Activated CD8-positive, alpha-beta T cell treated with anti-CD3 and anti-CD28 coated beads for 36 hours (primary cell): ENCODE measurements around the gene AGBL4. TPM values are rescaled to one million over a fixed set of nuclear protein-coding genes. Genes with fewer than 3 reads are reported as not detected.

Source experiments
- ATAC-seq: fragments of 200-7000 bp; cut with Tn5 transposase; one replicate; pipeline ENCODE4 v1.10.0; 2021; ENCODE audit warnings: mild to moderate bottlenecking, moderate library complexity
- CTCF ChIA-PET: fragments of 350-600 bp; sonication (Branson Sonifier 250); formaldehyde crosslinking; loops from one replicate; lab custom pipeline; 2021; ENCODE audit warnings: antibody characterized with exemption; lab: Charles Lee
- POLR2A ChIA-PET: fragments of 350-600 bp; sonication (Branson Sonifier 250); formaldehyde crosslinking; loops from one replicate; lab custom pipeline; 2021; ENCODE audit warnings: antibody characterized with exemption; lab: Charles Lee
- DNase-seq: peaks from one replicate; pipeline ENCODE4 v3.0.0-alpha.2; 2020
- H3K27ac Mint-ChIP-seq: one replicate; pipeline ENCODE4 v1.8.0; 2021; ENCODE audit warnings: mild to moderate bottlenecking, mixed read lengths
- H3K27me3 Mint-ChIP-seq: one replicate; pipeline ENCODE4 v1.8.0; 2021; ENCODE audit warnings: mixed read lengths
- H3K36me3 Mint-ChIP-seq: one replicate; pipeline ENCODE4 v1.8.0; 2021; ENCODE audit warnings: low read depth, mixed read lengths
- H3K4me1 Mint-ChIP-seq: one replicate; pipeline ENCODE4 v1.8.0; 2021; ENCODE audit warnings: low read depth, mixed read lengths
- H3K4me3 Mint-ChIP-seq: one replicate; pipeline ENCODE4 v1.8.0; 2021; ENCODE audit warnings: mild to moderate bottlenecking, moderate library complexity, mixed read lengths
- H3K9me3 Mint-ChIP-seq: one replicate; pipeline ENCODE4 v1.8.0; 2021; ENCODE audit warnings: mixed read lengths
- intact Hi-C: fragments of 100-400 bp; cut with micrococcal nuclease; formaldehyde crosslinking; loops from one replicate; pipeline ENCODE4 v1.10.0; 2022
- total RNA-seq, 2 experiments: library from RNA; stranded (reverse); gene quantifications; one replicate each; pipeline ENCODE4 v1.2.3, GENCODE V29; 2021
- TF ChIP-seq, protein P1 (sequence below): fragments of 200-600 bp; IDR thresholded peaks from one replicate; pipeline ENCODE4 v1.8.0; 2022; ENCODE audit warnings: antibody characterized with exemption, mild to moderate bottlenecking

AGBL4 gene
- total RNA-seq, 2 experiments from 2014 or later: 0.14 TPM; not detected in 1

DNA sequence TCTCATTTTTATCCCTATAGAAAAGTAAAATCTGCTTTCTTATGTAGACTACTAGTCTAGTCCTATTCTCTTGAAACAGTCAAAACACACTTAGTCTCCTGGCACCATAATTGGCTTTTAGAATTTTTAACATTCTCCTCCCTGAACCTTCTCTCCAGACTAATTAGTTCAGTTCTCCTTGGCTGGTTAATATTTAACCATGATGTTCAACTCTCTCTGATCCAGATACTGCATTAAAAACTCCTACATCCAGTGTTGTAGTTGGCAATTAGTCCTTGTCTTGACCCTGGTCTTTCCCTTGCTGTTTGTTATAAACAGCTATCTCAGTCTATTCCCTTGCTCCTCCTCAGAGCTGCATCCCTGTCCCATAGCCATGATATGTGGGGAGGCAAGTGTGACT lies 824.2 kb downstream of the AGBL4 start:
- ChIA-PET CTCF (no interaction called here), POLR2A (no interaction called here)
- Mint-ChIP-seq H3K36me3 (no peaks in the 10 kb centered on the region), H3K4me1 (no peaks in the 10 kb centered on the region), H3K27me3 (no peaks in the 10 kb centered on the region), H3K9me3 (peaks cover 9% of the 10 kb centered on the region), H3K4me3 (no peak overlapping the region), H3K27ac (no peak overlapping the region)
- intact Hi-C loops: no loop called here
- TF ChIP-seq, protein P1, sequence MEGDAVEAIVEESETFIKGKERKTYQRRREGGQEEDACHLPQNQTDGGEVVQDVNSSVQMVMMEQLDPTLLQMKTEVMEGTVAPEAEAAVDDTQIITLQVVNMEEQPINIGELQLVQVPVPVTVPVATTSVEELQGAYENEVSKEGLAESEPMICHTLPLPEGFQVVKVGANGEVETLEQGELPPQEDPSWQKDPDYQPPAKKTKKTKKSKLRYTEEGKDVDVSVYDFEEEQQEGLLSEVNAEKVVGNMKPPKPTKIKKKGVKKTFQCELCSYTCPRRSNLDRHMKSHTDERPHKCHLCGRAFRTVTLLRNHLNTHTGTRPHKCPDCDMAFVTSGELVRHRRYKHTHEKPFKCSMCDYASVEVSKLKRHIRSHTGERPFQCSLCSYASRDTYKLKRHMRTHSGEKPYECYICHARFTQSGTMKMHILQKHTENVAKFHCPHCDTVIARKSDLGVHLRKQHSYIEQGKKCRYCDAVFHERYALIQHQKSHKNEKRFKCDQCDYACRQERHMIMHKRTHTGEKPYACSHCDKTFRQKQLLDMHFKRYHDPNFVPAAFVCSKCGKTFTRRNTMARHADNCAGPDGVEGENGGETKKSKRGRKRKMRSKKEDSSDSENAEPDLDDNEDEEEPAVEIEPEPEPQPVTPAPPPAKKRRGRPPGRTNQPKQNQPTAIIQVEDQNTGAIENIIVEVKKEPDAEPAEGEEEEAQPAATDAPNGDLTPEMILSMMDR: no peak
- DNase-seq (no peak), ATAC-seq (no peak)

DNA sequence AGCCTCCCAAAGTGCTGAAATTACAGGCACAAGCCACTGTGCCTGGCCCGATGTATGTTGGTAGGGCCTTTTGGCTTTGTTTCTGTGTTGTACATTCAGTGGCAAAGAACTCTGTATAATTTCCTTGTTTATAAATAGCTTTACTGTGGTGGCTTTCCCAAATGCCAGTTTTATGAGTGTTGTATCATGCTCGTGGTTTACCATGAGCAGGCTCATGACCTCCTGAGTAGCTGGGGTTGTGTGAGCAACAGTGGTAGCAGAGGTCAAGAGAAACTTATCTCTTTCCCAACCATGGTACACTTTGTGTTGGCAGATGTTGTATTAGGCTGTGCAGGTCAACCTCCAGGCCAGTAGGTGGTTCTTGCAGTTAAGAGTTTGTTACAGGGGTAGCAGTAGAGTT lies 826.7 kb downstream of the AGBL4 start:
- CTCF ChIA-PET: no interaction called here
- no peak for DNase-seq
- intact Hi-C loops: no loop called here
- POLR2A ChIA-PET: no interaction called here
- Mint-ChIP-seq H3K9me3 (peaks cover 7% of the 10 kb centered on the region), H3K36me3 (no peaks in the 10 kb centered on the region), H3K27ac (no peak overlapping the region), H3K4me3 (no peak overlapping the region), H3K4me1 (no peaks in the 10 kb centered on the region), H3K27me3 (no peaks in the 10 kb centered on the region)
- ATAC-seq: no peak
- TF ChIP-seq, protein P1: no peak

DNA sequence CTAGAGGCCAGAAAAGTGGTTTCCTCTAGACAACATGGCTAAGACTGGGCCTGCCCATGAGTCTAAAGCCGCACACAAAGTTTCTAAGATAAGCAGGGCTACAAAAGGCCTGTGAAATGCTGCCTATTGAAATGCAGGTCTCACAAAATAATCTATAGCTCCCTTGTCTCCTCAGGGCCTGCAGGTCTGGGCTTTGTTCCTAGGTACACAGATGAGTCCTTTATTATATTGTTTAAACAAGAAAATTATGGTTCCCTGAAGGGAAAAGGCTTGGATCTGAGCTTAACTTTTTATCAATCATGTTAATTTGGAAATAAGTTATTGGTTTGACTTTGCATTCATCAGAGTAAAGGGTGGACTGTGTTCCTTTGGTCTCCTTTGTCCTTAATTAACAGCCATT lies 833.6 kb downstream of the AGBL4 start:
- H3K27ac Mint-ChIP-seq: no peak overlapping the region
- H3K4me3 Mint-ChIP-seq: no peak overlapping the region
- ATAC-seq: no peak
- intact Hi-C loops: no loop called here
- ChIA-PET POLR2A (no interaction called here), CTCF (no interaction called here)
- H3K4me1 Mint-ChIP-seq: no peaks in the 10 kb centered on the region
- no peak for DNase-seq
- H3K36me3 Mint-ChIP-seq: no peaks in the 10 kb centered on the region
- H3K27me3 Mint-ChIP-seq: no peaks in the 10 kb centered on the region
- TF ChIP-seq, protein P1: no peak
- peaks cover 10% of the 10 kb centered on the region for H3K9me3 Mint-ChIP-seq

DNA sequence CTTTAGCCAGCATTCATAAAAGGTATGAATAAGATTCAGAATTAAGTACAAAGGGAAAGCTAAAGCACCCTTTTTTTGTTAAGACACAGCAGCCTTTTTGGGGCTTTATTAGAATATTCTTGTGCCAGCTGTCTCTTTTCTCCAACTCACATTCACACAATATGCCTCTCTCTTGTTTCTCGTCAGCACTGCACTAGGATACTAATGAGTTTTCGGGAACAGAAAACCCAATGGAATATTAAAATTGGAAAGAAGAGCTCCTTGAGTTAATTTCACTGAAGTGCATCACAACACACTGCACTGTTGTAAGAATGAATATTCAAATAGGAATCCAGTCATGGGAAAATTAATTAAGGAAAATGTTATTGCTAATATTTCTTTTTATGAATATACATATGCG lies 836.7 kb downstream of the AGBL4 start:
- ATAC-seq: no peak
- Mint-ChIP-seq H3K27ac (no peak overlapping the region), H3K27me3 (no peaks in the 10 kb centered on the region), H3K4me3 (no peak overlapping the region), H3K9me3 (peaks cover 8% of the 10 kb centered on the region), H3K36me3 (no peaks in the 10 kb centered on the region), H3K4me1 (no peaks in the 10 kb centered on the region)
- no peak for DNase-seq
- ChIA-PET CTCF (no interaction called here), POLR2A (no interaction called here)
- TF ChIP-seq, protein P1: no peak
- intact Hi-C loops: no loop called here

DNA sequence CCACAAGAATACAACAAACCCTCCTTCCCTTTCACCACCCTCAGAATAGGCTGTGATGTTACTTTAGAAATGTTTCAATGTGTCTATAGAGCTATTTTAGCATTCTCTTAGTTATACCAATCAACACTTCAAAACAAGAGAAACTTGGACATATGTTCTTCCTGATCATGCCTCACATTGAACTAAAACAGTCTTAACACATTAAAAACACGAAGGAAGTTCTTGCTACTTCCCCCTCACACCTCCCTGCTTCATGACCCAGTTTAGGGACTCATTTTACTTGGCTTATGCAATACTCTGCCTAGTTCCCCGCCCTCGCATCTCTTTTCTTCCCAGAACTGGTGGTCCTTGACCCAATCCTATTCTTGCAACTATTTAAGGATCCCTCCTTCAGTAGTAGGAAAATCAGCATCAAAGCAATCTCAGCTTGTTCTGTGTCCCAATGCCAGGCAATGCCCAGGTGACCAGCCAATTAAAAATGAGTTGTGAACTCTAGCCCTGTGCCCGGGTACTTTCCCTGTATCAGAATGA lies 838.2 kb downstream of the AGBL4 start:
- ATAC-seq (no peak), DNase-seq (no peak)
- peaks cover 6% of the 10 kb centered on the region for H3K9me3 Mint-ChIP-seq
- H3K27ac Mint-ChIP-seq: no peak overlapping the region
- no peak overlapping the region for H3K4me3 Mint-ChIP-seq
- no peaks in the 10 kb centered on the region for H3K27me3 Mint-ChIP-seq
- no peaks in the 10 kb centered on the region for H3K36me3 Mint-ChIP-seq
- H3K4me1 Mint-ChIP-seq: no peaks in the 10 kb centered on the region
- TF ChIP-seq, protein P1: no peak
- intact Hi-C loops: no loop called here
- ChIA-PET POLR2A (no interaction called here), CTCF (no interaction called here)
